IPS-18c (cell line): ENCODE measurements around the gene CACNA1E.
"Not testable (repeated sequence)": the region's sequence is repeated elsewhere in the genome, so short reads cannot be mapped to it uniquely, and the experiment has no call there.

Source experiments
- H3K4me3 ChIP-seq: 2 replicates; pipeline ENCODE4 v1.7.0; 2013; ENCODE audit warnings: low read depth, mild to moderate bottlenecking, low read length, moderate library complexity; ENCODE audit not compliant: insufficient read depth
- H3K9me3 ChIP-seq: one replicate; pipeline ENCODE4 v1.6.1; 2013; ENCODE audit warnings: mild to moderate bottlenecking, low read length, moderate library complexity; ENCODE audit not compliant: control insufficient read depth, insufficient read depth

CACNA1E gene

GRCh38 chr1:181818459-181818858, 335.1 kb downstream of the CACNA1E start:
- H3K4me3 ChIP-seq, result no peak overlapping the region
- H3K9me3 ChIP-seq, result no peaks in the 10 kb centered on the region

- Histone ChIP-seq H3K9me3 (no peaks in the 10 kb centered on the region), H3K4me3 (no peak overlapping the region)
Observed at GRCh38 chr1:181818943-181819342, 335.6 kb downstream of the CACNA1E start.

GRCh38 chr1:181821701-181822100, 338.4 kb downstream of the CACNA1E start:
- H3K9me3 ChIP-seq, result no peaks in the 10 kb centered on the region
- no peak overlapping the region for H3K4me3 ChIP-seq

GRCh38 chr1:181832173-181832880, 349.0 kb downstream of the CACNA1E start:
- not testable (repeated sequence) for H3K4me3 ChIP-seq

GRCh38 chr1:181846001-181846645, 362.8 kb downstream of the CACNA1E start:
- H3K9me3 ChIP-seq, result no peaks in the 10 kb centered on the region
- no peak overlapping the region for H3K4me3 ChIP-seq

More at GRCh38 chr1:181832173-181832880, 349.0 kb downstream of the CACNA1E start:
- peaks cover 10% of the 10 kb centered on the region for H3K9me3 ChIP-seq

- Histone ChIP-seq H3K9me3 (no peaks in the 10 kb centered on the region), H3K4me3 (no peak overlapping the region)
Observed at GRCh38 chr1:181846681-181847080, 363.4 kb downstream of the CACNA1E start.

- Histone ChIP-seq H3K4me3 (no peak overlapping the region), H3K9me3 (no peaks in the 10 kb centered on the region)
Observed at GRCh38 chr1:181849071-181849470, 365.8 kb downstream of the CACNA1E start.

GRCh38 chr1:181854212-181854611, 370.9 kb downstream of the CACNA1E start:
- not testable (repeated sequence) for H3K9me3 ChIP-seq, H3K4me3 ChIP-seq

GRCh38 chr1:181855380-181855779, 372.1 kb downstream of the CACNA1E start:
- H3K4me3 ChIP-seq, result no peak overlapping the region
- peaks cover 3% of the 10 kb centered on the region for H3K9me3 ChIP-seq
